SK-N-MC (cell line): ENCODE data around the gene POMC.

ENCODE experiments used
- EZH2 ChIP-seq: fragments of 200-600 bp; sonication (generic); IDR thresholded peaks from one replicate; pipeline ENCODE4 v1.6.1; 2017; ENCODE audit warnings: antibody characterized with exemption
- FOXP2 ChIP-seq: optimal IDR thresholded peaks from 2 replicates; pipeline ENCODE3; 2011; ENCODE audit warnings: mild to moderate bottlenecking, moderate library complexity; ENCODE audit not compliant: insufficient read depth; ENCODE audit errors: extremely low read length, control extremely low read depth
- POLR2AphosphoS5 ChIP-seq: IDR thresholded peaks from 2 replicates; pipeline ENCODE4 v1.6.1; 2012; ENCODE audit warnings: mild to moderate bottlenecking, low read depth, low read length, borderline replicate concordance

DNA sequence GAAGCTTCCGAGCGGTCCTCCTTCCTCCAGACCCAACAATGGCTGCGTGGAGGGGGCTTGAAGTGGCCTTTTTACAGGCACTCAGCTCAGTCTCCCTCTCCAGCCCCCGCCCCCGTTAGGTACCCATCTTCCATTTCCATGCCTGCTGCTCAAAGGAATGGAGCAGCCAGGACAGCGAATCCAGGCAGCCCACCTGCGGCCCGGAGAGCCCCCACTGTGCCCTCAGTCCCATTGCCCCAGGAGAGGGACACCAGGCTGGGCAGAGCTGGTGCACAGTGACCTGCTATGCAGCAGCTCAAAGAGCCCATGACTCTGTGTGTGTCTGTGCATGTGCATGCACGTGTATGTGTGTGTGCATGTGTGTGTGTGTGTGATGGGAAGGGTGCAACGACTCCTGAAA, 10.6 kb upstream of the POMC start:
- TF ChIP-seq POLR2AphosphoS5 (no peak), EZH2 (no peak), FOXP2 (no peak)
